CD4-positive, alpha-beta T cell treated with Interleukin-15 for 4 hours (primary cell): ENCODE data around the gene TMED8.
"Not testable (repeated sequence)": the region's sequence is repeated elsewhere in the genome, so short reads cannot be mapped to it uniquely, and the experiment has no call there.

Experiments
- DNase-seq: peaks from one replicate; pipeline ENCODE4 v3.0.0-alpha.2; 2020; ENCODE audit warnings: low spot score

The TMED8 gene

GRCh38 chr14:77322250-77322902 lies 54.5 kb downstream of the TMED8 start:
- no peak for DNase-seq

- DNase-seq, result peak; percentile 93
These were observed 56.5 kb downstream of the TMED8 start, which contains the start of gene POMT2 for GRCh38 chr14:77320238-77320935. Gene POMT2 (minus strand): TSS chr14:77320883. CDS start chr14:77320681, 202 bp downstream.

GRCh38 chr14:77319422-77319821 lies 57.5 kb downstream of the TMED8 start:
- no peak for DNase-seq

- not testable (repeated sequence) for DNase-seq
These were observed 58.1 kb downstream of the TMED8 start for GRCh38 chr14:77318756-77319155.

GRCh38 chr14:77318006-77318553 lies 58.8 kb downstream of the TMED8 start:
- DNase-seq, result no peak

- DNase-seq, result no peak
These were observed 60.0 kb downstream of the TMED8 start for GRCh38 chr14:77316872-77317301.

- DNase-seq, result no peak
These were observed 60.7 kb downstream of the TMED8 start for GRCh38 chr14:77316195-77316505.

- no peak for DNase-seq
These were observed 62.1 kb downstream of the TMED8 start for GRCh38 chr14:77314539-77315457.

- DNase-seq, result no peak
These were observed 62.9 kb downstream of the TMED8 start for GRCh38 chr14:77314043-77314442.

GRCh38 chr14:77313371-77313770 lies 63.5 kb downstream of the TMED8 start:
- DNase-seq, result no peak

GRCh38 chr14:77311217-77311616 lies 65.7 kb downstream of the TMED8 start:
- no peak for DNase-seq

- DNase-seq, result no peak
These were observed 66.9 kb downstream of the TMED8 start for GRCh38 chr14:77310026-77310425.

GRCh38 chr14:77309131-77309530 lies 67.8 kb downstream of the TMED8 start:
- DNase-seq, result no peak

- DNase-seq, result no peak
These were observed 69.9 kb downstream of the TMED8 start for GRCh38 chr14:77306851-77307496.

GRCh38 chr14:77306416-77306815 lies 70.5 kb downstream of the TMED8 start:
- DNase-seq, result no peak

- no peak for DNase-seq
These were observed 71.2 kb downstream of the TMED8 start for GRCh38 chr14:77305696-77306095.

- peak; percentile 23 for DNase-seq
These were observed 73.3 kb downstream of the TMED8 start for GRCh38 chr14:77303417-77304156.

- peak; percentile 18 for DNase-seq
These were observed 74.0 kb downstream of the TMED8 start for GRCh38 chr14:77302926-77303325.

GRCh38 chr14:77301103-77301502 lies 75.8 kb downstream of the TMED8 start:
- peak; percentile 31 for DNase-seq

- no peak for DNase-seq
These were observed 77.1 kb downstream of the TMED8 start for GRCh38 chr14:77299771-77300170.

- no peak for DNase-seq
These were observed 80.0 kb downstream of the TMED8 start for GRCh38 chr14:77296906-77297305.
